HG03139 (cell line): ENCODE data around the gene AFF3.

Experiments used
- ATAC-seq: cut with Tn5 transposase; IDR thresholded peaks from one replicate; pipeline ENCODE4 v1.9.1; 2021; ENCODE audit not compliant: unreplicated experiment

Gene AFF3

GRCh38 chr2:100013892-100014677, 128.3 kb downstream of the AFF3 start:
- ATAC-seq, result no peak

- no peak for ATAC-seq
These were observed 129.8 kb downstream of the AFF3 start for GRCh38 chr2:100012561-100012960.

GRCh38 chr2:100011272-100011731, 131.1 kb downstream of the AFF3 start:
- ATAC-seq, result no peak

- ATAC-seq, result no peak
These were observed 131.8 kb downstream of the AFF3 start for GRCh38 chr2:100010606-100011005.

- no peak for ATAC-seq
These were observed 132.6 kb downstream of the AFF3 start for GRCh38 chr2:100009743-100010142.

GRCh38 chr2:100008956-100009355, 133.4 kb downstream of the AFF3 start:
- ATAC-seq, result no peak

DNA sequence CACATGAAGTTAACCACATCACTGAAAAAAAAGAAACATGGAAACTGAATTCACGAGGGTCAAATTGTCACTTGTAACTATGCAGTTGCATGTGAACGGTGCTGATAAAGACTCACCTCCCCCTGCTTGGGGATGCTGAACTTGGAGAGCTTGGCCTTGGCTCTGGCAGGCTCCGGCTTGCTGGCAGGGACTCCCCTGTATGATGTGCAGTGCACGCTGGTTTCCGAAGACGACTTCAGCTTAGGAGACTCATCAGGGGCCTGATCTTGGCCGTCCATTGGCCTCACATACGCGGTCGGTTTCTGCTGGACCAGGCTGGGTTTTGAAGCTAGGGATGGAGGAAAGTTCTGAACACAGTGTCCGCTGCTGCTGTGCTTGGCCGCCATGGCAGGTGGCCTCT, 135.9 kb downstream of the AFF3 start:
- no peak for ATAC-seq

DNA sequence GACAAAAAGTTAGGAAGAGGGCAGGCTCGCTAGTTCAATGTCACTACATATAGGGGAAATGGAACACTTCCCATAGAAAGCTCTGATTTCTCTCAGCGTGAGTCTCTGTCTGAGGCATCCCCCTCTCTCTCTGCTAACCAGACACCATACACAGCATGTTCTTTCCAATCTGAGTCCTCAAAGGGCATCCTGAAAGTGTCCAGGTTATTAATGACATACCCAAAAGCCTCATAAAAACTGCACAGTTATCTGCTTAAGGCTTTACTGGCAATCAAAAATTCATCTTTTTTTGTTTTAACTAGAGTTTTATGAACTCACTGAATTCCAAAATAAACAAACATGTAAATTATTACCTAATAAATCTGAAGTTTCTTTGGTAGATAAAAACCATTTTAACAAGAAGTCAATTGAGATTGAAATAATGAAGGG, 137.4 kb downstream of the AFF3 start:
- no peak for ATAC-seq

GRCh38 chr2:100004348-100004884, 138.0 kb downstream of the AFF3 start:
- ATAC-seq, result no peak

DNA sequence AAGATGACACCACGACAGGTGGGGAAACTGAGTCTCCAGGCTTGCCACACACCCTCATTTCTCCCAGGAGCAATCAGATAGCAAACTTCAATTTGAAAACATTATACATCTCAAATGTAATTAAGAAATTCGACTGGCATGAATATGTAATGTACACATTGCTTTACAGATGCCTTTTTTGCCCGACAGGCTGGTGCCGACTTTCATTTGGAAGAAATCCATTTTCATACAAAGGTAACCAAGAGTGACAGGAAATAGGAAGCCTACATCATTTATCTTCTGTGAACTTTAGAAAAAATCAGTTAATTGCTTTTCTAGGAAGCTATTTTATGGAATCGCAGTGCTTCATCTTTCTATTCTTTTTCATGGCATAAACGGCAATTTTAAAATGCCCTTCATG, 140.3 kb downstream of the AFF3 start:
- no peak for ATAC-seq

DNA sequence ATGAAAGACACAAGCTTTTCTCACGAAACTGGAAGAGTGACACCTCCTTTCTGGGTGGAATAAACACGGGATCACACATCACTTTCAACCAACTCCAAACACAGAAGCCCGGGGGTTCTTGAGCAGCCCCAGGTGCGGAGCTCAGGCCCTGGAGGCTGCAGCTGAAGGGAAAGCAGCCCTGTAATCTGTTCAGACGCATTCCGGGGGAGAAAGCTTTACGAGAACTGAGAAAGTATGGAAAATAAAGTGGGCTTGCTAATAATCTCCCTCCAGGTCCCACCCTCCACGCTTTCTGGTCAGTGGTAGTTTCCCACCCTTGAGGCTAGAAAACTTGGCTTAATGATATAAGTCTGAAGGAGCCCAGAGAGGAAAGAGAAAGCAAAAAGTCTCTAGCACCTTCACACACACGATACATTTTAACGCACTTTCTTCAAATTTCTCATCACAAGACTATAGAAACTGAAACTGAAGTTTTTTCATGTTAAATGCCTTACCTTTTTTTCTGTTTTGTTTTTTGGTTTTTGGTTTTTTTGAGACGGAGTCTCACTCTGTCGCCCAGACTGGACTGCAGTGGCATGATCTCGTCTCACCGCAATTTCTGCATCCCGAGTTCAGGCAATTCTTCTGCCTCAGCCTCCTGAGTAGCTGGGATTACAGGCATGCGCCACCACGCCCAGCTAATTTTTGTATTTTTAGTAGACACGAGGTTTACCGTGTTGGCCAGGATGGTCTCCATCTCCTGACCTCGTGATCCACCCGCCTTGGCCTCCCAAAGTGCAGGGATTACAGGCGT, 141.3 kb downstream of the AFF3 start:
- no peak for ATAC-seq

DNA sequence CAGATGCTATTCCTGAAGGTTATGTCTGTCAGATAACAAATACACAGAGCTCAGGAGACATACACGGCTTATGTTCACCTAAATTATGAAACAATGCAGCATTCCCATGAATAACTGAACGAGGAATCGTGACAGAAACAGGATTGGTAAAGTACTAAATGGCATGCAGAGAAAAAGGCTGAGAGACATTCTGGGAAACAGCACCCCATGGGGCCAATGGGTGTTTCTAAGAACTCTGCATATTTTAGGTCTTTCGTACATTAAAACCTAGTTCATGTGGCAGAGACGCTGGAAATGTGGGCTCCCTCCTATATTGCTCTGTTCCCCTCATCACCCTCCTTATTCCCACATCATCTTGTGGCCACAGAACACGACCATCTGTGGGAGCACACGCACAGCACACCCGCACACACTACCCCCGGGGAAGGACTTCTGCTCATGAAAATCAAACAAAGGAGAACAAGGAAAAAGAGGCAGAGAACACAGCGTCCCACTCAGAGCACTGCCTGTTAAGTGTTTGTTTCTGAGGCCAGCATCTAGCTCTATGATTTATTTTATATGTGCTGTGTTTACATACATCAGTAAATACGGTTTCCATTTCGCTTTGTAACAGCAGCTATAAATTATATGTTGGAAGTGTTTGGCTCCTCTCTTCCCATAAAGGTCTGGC, 143.6 kb downstream of the AFF3 start:
- no peak for ATAC-seq

DNA sequence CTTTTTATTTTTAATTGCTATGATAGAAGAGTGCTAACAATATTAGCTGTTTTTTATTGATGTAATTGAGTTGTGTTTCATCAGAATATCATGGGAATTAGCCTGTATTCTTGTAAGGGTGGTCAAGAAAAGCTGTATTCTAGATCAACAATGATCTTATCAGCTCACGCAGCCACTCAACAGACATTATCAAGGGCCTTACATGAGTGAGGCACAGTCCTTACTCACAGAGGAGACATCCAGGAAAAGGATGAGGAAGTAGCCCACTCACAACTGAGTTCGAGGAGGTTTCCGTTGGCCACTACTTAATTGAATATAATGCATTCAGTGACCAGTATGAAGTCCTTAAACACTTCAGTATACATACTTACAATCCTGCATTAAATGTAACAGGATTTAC, 152.5 kb downstream of the AFF3 start:
- no peak for ATAC-seq

DNA sequence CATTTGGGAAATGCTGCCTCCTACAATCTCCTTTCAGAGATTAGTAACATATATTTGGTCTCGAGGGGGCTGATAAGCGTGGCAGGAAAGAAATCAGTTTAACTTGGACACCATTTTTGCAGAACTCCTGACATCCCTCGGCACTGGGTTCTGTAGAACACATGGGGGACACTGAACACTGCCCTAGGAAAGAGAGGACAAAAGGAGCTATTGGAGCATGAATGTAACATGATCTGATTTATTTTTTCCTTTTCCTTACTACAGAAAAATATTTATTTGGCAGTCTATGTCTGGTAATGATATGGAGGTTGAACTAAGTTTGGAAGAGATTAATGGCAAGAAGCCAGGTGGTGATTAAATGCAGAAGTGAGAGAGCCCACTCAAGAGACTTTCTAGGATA, 153.8 kb downstream of the AFF3 start:
- ATAC-seq, result no peak

DNA sequence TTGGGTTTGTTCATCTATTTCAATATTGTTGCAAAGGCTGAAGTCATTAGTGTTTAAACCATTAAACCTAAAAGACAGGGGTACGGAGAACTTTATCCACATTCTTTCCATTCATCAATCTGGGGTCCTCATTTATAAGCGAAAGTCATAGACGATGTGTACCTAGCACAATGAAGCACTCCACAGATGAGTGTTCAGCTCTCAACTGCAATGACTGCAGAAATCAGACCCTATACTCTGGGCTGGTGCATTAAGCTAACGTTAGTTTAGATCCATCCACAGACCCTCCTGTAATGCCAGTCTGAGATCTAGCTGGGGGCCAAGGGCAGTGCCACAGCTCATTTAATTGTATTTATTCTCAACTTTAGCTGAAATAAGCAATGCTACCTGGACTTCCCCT, 155.2 kb downstream of the AFF3 start:
- ATAC-seq, result no peak

- ATAC-seq, result no peak
These were observed 157.4 kb downstream of the AFF3 start for GRCh38 chr2:99984799-99985515.

DNA sequence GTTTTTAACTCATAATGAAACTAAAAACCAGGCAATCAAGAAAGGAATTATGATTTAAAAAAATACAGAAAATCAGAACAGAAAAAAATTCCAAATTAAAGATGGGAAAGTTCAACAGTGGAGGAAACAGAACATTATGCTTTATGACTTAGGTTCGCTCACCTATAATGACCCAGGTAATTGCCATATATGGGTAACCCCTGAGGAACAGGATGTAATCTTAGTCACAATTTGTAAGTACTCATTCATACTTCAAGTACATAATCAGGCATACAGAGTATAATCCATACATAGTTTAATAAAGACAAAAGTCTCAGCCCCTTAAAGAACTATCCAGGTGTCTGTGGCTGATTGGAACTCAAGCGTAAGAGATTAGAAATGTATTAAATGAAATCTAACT, 159.6 kb downstream of the AFF3 start:
- no peak for ATAC-seq

DNA sequence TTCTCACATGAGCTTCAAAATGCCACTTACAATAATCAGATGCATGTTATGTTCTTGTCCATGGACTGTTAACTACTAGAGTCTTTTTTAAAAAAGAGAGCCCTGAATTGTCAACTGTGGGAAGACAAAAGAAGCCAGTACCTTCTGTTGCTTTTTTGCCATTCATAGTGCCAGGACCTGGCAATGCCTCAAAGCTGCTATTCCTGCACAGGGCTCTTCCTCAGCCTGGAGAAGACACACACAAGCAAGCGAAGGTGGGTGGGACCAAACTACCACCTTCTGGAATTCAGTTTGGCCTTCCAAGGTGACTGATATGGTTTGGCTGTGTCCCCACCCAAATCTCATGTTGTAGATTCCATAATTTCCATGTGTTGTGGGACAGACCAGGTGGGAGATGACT, 160.6 kb downstream of the AFF3 start:
- ATAC-seq, result no peak

DNA sequence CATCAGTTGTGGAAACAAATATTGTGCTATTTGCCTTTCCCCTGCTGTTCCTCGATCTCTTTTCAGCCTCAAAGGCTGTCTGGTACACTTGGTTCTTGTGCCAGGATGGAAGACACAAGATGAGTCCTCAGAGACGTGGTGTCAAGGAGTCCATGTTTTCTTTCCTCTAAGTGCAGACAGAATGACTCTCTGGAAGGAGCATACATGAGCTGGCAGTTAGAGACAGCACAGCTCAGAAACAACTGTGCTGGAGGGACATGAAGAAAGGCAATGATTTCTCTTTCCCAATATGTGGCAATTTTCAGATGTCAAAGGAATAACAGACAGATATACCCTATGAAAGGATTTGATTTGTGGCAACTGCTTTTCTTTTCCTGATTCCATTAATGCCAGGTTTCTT, 162.2 kb downstream of the AFF3 start:
- no peak for ATAC-seq

DNA sequence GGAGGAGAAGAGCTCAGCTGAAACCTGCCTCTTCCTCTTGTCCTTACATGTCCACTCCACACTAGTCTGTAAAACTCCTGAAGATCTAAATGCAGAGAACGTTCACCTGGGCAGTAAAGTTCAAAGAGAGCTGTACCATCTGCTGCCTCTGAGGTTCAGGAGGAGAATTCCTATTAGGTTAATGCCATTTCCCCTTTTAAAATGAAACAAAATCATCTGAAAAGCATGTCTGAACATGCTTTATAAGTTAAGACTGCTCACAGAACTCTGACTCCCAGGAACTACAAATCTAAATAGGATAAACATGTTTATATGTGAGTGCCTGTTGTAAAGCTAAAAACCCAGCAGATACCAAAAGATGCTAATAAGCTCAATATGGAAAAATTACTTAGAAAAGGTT, 164.4 kb downstream of the AFF3 start:
- no peak for ATAC-seq

DNA sequence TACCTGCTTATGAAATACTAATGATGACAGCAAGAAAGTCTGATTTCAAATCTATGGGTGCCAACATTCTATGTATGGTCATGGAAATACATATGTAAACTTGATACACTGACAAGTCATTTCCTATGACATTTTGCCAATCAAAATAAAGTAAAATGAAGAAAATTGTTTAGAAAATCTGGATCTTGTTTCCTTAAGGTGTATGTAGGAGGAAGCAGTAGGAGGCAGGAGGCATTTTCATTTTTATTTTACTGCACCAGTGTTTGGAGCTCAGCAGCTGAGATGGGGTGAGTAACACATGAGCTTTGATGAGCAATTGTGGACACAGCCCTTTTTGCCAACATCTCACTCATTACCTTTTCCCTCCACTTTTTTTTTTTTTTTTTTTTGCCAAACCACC, 167.0 kb downstream of the AFF3 start:
- no peak for ATAC-seq
